ENCODE measurements around the gene HOXA6.

DNA sequence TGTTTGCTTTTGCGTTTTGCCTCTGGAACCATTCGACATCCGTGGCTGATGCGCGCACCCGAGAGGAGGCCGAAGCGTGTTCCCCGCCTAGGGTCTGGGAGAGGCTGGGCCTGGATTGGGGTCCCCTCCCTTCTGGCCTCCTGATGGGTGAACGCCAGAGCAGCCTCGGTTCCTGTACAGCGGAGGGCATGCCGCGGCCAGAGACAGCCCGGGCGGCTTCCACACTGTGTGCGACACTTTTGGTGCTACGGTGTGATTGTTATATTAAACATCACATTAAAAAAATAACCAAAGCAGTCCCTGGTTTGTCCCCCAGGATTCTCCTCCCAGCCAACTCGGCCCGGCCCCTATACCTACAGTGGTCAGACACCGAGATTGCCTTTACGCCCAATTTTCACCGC lies 12.6 kb upstream of the HOXA6 start:
- TF ChIP-seq, protein P1, sequence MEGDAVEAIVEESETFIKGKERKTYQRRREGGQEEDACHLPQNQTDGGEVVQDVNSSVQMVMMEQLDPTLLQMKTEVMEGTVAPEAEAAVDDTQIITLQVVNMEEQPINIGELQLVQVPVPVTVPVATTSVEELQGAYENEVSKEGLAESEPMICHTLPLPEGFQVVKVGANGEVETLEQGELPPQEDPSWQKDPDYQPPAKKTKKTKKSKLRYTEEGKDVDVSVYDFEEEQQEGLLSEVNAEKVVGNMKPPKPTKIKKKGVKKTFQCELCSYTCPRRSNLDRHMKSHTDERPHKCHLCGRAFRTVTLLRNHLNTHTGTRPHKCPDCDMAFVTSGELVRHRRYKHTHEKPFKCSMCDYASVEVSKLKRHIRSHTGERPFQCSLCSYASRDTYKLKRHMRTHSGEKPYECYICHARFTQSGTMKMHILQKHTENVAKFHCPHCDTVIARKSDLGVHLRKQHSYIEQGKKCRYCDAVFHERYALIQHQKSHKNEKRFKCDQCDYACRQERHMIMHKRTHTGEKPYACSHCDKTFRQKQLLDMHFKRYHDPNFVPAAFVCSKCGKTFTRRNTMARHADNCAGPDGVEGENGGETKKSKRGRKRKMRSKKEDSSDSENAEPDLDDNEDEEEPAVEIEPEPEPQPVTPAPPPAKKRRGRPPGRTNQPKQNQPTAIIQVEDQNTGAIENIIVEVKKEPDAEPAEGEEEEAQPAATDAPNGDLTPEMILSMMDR (IDR thresholded peaks at IDR 0.05; ENCODE audit: borderline replicate concordance, extremely low read depth, low read length, poor library complexity, severe bottlenecking) = no peak
- no peak for TF ChIP-seq EZH2 (IDR thresholded peaks at IDR 0.05; ENCODE audit: borderline replicate concordance, low read depth, low read length, severe bottlenecking)

Measured in DND-41 (cell line).